IPS-18c (cell line): ENCODE results near the gene PPP2R2D.
"Not testable (repeated sequence)": the region's sequence is repeated elsewhere in the genome, so short reads cannot be mapped to it uniquely, and the experiment has no call there.

Source experiments
- H3K4me3 ChIP-seq: 2 replicates; pipeline ENCODE4 v1.7.0; 2013; ENCODE audit warnings: low read depth, mild to moderate bottlenecking, low read length, moderate library complexity; ENCODE audit not compliant: insufficient read depth
- H3K9me3 ChIP-seq: one replicate; pipeline ENCODE4 v1.6.1; 2013; ENCODE audit warnings: mild to moderate bottlenecking, low read length, moderate library complexity; ENCODE audit not compliant: control insufficient read depth, insufficient read depth

Gene PPP2R2D

GRCh38 chr10:131915484-131915883 lies 14.7 kb downstream of the PPP2R2D start:
- Histone ChIP-seq H3K4me3 (no peak overlapping the region), H3K9me3 (no peaks in the 10 kb centered on the region)

GRCh38 chr10:131915990-131916766 lies 15.4 kb downstream of the PPP2R2D start:
- H3K9me3 ChIP-seq = no peaks in the 10 kb centered on the region
- no peak overlapping the region for H3K4me3 ChIP-seq

- not testable (repeated sequence) for H3K9me3 ChIP-seq, H3K4me3 ChIP-seq
Observed at GRCh38 chr10:131916767-131917160, 16.0 kb downstream of the PPP2R2D start.

DNA sequence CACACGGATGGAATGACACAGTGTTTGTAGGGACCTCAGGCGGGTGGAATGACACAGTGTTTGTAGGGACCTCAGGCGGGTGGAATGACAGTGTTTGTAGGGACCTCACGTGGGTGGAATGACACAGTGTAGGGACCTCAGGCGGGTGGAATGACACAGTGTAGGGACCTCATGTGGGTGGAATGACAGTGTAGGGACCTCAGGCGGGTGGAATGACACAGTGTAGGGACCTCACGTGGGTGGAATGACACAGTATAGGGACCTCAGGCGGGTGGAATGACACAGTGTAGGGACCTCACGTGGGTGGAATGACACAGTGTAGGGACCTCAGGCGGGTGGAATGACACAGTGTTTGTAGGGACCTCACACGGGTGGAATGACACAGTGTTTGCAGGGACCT lies 16.7 kb downstream of the PPP2R2D start:
- not testable (repeated sequence) for H3K4me3 ChIP-seq, H3K9me3 ChIP-seq

GRCh38 chr10:131919461-131919860 lies 18.7 kb downstream of the PPP2R2D start:
- not testable (repeated sequence) for H3K4me3 ChIP-seq, H3K9me3 ChIP-seq

- H3K4me3 ChIP-seq = no peak overlapping the region
Observed at GRCh38 chr10:131920151-131920550, 19.3 kb downstream of the PPP2R2D start.

DNA sequence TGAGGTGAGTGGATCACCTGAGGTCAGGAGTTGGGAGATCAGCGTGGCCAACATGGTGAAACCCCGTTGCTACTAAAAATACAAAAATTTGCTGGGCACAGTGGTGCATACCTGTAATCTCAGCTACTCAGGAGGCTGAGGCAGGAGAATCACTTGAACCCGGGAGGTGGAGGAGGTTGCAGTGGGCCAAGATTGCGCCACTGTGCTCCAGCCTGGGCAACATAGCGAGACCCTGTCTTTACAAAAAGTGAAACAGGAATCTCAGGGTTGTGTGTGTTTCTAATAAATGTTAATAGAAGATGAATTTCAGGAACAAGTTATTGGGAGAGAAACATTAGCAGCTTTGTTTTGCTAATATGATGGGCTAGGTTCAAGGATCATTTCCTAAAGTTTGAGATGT lies 19.9 kb downstream of the PPP2R2D start:
- H3K4me3 ChIP-seq = no peak overlapping the region
- no peaks in the 10 kb centered on the region for H3K9me3 ChIP-seq

More at GRCh38 chr10:131920151-131920550, 19.3 kb downstream of the PPP2R2D start:
- H3K9me3 ChIP-seq = no peaks in the 10 kb centered on the region

DNA sequence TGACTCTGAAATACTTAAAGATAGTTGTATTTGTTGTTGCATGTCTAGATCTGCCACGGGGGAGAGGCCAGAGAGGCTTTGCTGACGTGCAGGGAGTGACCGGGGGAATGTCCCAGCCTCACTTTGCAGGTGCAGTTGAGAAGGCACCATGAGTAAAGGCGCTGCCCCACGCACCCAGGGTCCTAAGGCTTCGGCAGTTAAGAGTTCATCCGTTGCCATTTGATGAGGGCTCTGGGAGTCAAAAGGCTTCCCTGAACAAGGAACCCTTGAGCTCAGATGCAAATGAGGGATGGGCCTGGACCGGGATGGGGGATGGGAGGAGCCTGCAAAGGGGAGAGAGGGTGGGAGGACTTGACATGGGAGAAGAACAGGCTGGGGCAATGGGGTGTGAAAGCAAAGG lies 20.4 kb downstream of the PPP2R2D start:
- no peaks in the 10 kb centered on the region for H3K9me3 ChIP-seq
- H3K4me3 ChIP-seq = no peak overlapping the region

DNA sequence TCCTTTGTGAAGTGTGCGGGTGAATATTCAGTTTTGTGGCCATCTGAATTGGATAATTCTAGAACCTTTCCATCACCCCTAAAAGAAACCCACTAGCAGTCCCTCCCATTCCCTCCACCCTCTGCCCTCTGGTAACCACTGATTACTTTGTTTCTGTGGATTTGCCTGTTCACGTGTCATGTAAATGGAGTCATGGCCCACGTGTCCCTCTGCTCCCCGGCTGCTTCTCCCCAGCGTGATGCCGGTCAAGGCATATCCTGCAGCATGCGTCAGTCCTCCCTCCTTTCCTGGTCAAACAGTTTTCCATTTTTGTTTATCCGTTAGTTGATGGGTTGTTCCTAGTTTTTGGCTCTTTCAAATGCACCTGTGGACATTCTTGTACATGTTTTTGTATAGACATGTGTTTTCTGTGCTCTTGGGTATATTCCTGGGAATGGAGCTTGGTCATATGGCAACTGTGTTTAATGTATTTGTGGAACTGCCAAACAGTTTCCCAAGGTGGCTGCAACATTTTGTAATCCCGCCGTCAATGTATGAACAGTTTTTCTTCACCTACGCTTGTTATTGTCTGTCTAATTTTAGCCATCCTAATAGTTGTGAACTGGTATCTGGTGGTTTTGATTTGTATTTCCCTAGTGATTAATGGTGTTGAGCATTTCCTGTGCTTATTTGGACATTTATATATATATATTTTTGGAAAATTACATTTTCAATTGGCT lies 22.4 kb downstream of the PPP2R2D start:
- Histone ChIP-seq H3K4me3 (no peak overlapping the region), H3K9me3 (peaks cover 2% of the 10 kb centered on the region)

GRCh38 chr10:131925011-131925649 lies 24.3 kb downstream of the PPP2R2D start:
- no peak overlapping the region for H3K4me3 ChIP-seq
- peaks cover 2% of the 10 kb centered on the region for H3K9me3 ChIP-seq

GRCh38 chr10:131925716-131926115 lies 24.9 kb downstream of the PPP2R2D start:
- Histone ChIP-seq H3K4me3 (no peak overlapping the region), H3K9me3 (peaks cover 2% of the 10 kb centered on the region)

- Histone ChIP-seq H3K9me3 (peaks cover 2% of the 10 kb centered on the region), H3K4me3 (no peak overlapping the region)
Observed at GRCh38 chr10:131926253-131926652, 25.4 kb downstream of the PPP2R2D start.

DNA sequence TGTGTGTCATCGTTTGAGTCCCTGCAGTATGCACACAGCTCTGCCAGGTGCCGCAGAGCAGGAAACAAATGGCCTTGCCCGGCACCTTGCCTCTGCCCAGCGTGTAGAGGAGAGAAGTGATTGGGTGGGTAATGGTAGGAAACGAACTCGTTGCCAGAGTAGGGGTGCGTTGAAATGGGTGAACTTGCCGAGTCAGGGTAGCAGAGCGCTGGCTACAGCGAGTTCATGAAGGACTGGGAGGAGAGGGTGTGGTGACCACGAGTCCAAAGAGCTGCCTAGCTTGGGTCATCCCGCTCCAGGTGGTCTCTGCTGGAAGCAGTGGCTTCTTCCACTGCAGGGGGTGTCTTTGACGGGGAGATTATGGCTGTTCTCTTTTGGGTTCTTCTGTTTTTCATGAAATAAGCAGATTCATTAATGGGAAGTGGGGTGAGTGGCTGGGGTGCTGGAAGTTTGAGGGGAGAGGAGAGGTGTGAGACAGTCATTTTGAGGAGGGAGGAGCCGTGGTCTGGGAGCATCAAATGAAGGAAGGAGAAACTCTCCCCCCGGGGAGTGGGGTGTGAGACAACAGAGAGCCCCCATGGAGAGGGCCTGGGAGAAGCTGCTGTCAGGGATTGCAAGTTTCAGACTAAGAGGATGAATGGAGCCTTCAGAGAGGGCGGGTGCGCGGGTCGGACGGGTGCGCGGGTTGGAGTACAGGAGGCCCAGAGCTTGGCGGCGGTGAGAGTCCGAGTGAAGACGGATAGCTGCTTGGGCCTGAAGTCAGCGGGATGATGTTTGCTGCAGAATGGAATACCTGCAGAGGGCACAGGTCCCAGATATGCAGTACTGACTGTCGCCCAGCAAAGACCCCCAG lies 26.2 kb downstream of the PPP2R2D start:
- Histone ChIP-seq H3K4me3 (no peak overlapping the region), H3K9me3 (peaks cover 2% of the 10 kb centered on the region)

DNA sequence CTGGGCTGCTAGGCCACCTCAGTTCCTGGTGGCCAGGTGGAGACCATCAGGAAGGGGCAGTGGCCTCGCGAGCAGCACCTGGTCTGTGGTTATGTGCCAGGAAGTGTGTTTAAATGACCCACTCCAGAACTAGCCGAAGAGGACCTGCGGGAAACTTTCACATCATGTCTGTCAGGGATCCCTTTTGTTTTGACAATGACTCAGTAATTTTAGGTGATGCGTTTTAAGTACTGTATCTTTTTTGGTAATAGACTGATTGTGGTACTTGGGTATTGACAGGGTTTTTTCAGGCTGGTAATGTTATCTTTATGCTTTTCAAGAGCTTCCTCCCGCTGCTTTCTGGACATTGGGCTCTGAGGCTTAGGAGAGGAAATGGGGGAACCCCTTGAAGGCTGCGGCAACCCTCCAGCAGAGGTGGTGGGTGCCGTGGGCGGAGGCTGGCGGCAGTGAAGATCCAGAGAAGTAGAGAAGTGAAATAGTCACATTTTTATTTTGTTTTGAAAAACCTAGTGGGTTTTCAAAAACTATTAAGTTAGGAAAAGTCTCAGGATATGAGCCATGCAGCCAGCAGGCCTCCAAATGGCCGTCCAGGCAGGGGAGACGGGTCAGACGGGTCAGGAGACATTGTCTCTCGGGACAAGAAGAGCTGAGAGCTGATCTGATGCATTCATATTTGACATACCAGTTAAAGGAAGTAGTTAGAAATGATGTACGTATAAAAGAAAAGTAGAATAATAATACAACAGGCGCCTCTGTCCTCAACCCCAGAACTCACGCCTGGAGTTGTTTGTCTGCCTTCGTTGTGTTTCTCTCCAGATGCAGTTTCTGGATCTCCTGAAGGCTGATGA lies 27.7 kb downstream of the PPP2R2D start:
- Histone ChIP-seq H3K9me3 (peaks cover 2% of the 10 kb centered on the region), H3K4me3 (no peak overlapping the region)

DNA sequence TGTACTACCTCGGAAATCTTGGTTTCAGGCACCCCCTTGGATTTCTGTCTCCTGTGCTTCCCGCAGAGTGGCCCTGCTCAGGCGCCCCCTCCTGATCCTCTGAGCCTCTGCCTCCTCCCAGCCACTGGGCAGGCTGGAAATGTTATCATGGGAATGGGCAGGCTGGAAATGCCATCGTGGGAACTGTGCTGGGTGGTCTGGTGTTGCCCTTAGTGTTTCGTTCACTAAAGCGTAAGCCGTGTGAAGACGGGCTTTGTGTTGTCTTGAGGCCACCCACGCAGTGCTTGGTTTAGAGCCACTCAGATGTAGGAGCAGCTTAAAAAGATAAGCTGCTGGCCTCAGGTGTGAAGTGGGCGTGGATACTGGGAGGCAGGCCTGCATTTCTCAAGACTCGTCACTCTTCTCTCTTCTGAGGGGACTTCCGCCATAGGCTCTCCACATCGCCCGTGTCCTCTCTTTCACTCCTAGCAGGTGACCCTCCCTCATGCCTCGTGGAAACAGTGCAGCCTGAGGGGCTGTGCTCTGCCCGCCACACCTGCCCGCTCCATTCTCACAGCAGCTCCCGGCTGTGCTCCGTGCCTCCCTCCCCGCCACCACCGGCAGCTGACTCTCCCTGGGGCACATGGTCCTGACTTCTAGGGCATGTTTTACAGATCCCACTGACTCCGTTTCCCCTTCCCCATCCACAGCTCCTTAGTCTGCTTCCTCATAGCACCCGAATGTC lies 28.5 kb downstream of the PPP2R2D start:
- Histone ChIP-seq H3K4me3 (no peak overlapping the region), H3K9me3 (peaks cover 2% of the 10 kb centered on the region)

GRCh38 chr10:131930150-131930549 lies 29.3 kb downstream of the PPP2R2D start:
- peaks cover 2% of the 10 kb centered on the region for H3K9me3 ChIP-seq
- no peak overlapping the region for H3K4me3 ChIP-seq
